Neural cell (in vitro differentiated cells): ENCODE measurements around the gene TEKT5.

Experiments
- RAD21 ChIP-seq: fragments of 450-650 bp; conservative IDR thresholded peaks from 2 replicates; pipeline ENCODE4 v1.6.1; 2014; ENCODE audit warnings: antibody characterized with exemption, mild to moderate bottlenecking, moderate library complexity
- TF ChIP-seq, protein P1 (sequence below): fragments of 450-650 bp; IDR thresholded peaks from 2 replicates; pipeline ENCODE4 v1.5.1; 2014; ENCODE audit warnings: antibody characterized with exemption, mild to moderate bottlenecking, moderate library complexity; ENCODE audit not compliant: poor library complexity, severe bottlenecking

GRCh38 chr16:10699756-10700155, 5.0 kb upstream of the TEKT5 start:
- TF ChIP-seq, protein P1, sequence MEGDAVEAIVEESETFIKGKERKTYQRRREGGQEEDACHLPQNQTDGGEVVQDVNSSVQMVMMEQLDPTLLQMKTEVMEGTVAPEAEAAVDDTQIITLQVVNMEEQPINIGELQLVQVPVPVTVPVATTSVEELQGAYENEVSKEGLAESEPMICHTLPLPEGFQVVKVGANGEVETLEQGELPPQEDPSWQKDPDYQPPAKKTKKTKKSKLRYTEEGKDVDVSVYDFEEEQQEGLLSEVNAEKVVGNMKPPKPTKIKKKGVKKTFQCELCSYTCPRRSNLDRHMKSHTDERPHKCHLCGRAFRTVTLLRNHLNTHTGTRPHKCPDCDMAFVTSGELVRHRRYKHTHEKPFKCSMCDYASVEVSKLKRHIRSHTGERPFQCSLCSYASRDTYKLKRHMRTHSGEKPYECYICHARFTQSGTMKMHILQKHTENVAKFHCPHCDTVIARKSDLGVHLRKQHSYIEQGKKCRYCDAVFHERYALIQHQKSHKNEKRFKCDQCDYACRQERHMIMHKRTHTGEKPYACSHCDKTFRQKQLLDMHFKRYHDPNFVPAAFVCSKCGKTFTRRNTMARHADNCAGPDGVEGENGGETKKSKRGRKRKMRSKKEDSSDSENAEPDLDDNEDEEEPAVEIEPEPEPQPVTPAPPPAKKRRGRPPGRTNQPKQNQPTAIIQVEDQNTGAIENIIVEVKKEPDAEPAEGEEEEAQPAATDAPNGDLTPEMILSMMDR: no peak
- no peak for TF ChIP-seq RAD21
